Activated CD8-positive, alpha-beta T cell treated with anti-CD3 and anti-CD28 coated beads for 36 hours (primary cell): Measurements from ENCODE around the gene FAM43B. TPM values are rescaled to one million over a fixed set of nuclear protein-coding genes. Genes with fewer than 3 reads are reported as not detected.

Experiments used
- ATAC-seq: fragments of 200-7000 bp; cut with Tn5 transposase; one replicate; pipeline ENCODE4 v1.10.0; 2021; ENCODE audit warnings: mild to moderate bottlenecking, moderate library complexity
- CTCF ChIA-PET: fragments of 350-600 bp; sonication (Branson Sonifier 250); formaldehyde crosslinking; loops from one replicate; lab custom pipeline; 2021; ENCODE audit warnings: antibody characterized with exemption; lab: Charles Lee
- POLR2A ChIA-PET: fragments of 350-600 bp; sonication (Branson Sonifier 250); formaldehyde crosslinking; loops from one replicate; lab custom pipeline; 2021; ENCODE audit warnings: antibody characterized with exemption; lab: Charles Lee
- DNase-seq: peaks from one replicate; pipeline ENCODE4 v3.0.0-alpha.2; 2020
- H3K27ac Mint-ChIP-seq: one replicate; pipeline ENCODE4 v1.8.0; 2021; ENCODE audit warnings: mild to moderate bottlenecking, mixed read lengths
- H3K27me3 Mint-ChIP-seq: one replicate; pipeline ENCODE4 v1.8.0; 2021; ENCODE audit warnings: mixed read lengths
- H3K36me3 Mint-ChIP-seq: one replicate; pipeline ENCODE4 v1.8.0; 2021; ENCODE audit warnings: low read depth, mixed read lengths
- H3K4me1 Mint-ChIP-seq: one replicate; pipeline ENCODE4 v1.8.0; 2021; ENCODE audit warnings: low read depth, mixed read lengths
- H3K4me3 Mint-ChIP-seq: one replicate; pipeline ENCODE4 v1.8.0; 2021; ENCODE audit warnings: mild to moderate bottlenecking, moderate library complexity, mixed read lengths
- H3K9me3 Mint-ChIP-seq: one replicate; pipeline ENCODE4 v1.8.0; 2021; ENCODE audit warnings: mixed read lengths
- intact Hi-C: fragments of 100-400 bp; cut with micrococcal nuclease; formaldehyde crosslinking; loops from one replicate; pipeline ENCODE4 v1.10.0; 2022
- total RNA-seq, 2 experiments: library from RNA; stranded (reverse); gene quantifications; one replicate each; pipeline ENCODE4 v1.2.3, GENCODE V29; 2021
- TF ChIP-seq, protein P1 (sequence below): fragments of 200-600 bp; IDR thresholded peaks from one replicate; pipeline ENCODE4 v1.8.0; 2022; ENCODE audit warnings: antibody characterized with exemption, mild to moderate bottlenecking

The FAM43B gene
- total RNA-seq, 2 experiments from 2014 or later, result not detected

DNA sequence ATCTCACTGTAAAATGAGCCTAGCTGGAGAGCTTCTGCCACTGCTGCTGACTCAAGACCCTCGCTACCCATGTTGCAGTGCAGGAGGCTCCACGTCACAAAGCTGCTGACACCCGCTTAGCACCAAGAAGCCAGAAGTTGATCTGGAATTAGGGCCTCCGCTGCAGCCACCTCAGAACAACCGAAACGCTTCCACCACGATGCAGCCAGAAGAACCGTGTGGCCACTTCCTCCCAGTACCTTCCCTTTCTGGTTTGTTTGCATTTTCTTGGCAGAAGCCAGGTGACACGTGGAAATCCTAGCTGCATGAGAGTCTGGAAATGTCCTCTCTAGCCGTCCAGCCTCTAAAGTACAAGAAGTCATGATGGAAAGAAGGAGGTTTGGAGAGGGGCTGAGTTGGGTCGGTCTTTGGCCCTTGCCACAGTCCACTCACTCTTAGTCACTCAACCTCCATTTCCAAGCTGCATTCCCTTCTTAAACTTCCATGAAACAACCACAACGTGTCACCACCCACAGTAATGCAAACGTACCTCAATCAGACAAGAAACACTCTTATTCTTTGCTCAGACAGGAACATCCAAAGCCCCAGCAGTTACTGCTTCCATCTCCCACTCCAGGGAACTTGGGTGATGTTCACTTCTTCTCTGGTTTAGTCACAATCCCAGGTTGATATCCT is 26.5 kb downstream of the FAM43B start:
- DNase-seq, result no peak
- Mint-ChIP-seq H3K27ac (no peak overlapping the region), H3K4me3 (no peak overlapping the region), H3K27me3 (peaks cover 2% of the 10 kb centered on the region), H3K9me3 (no peaks in the 10 kb centered on the region), H3K4me1 (no peaks in the 10 kb centered on the region), H3K36me3 (no peaks in the 10 kb centered on the region)
- no peak for ATAC-seq
- intact Hi-C loops, result no loop called here
- TF ChIP-seq, protein P1, sequence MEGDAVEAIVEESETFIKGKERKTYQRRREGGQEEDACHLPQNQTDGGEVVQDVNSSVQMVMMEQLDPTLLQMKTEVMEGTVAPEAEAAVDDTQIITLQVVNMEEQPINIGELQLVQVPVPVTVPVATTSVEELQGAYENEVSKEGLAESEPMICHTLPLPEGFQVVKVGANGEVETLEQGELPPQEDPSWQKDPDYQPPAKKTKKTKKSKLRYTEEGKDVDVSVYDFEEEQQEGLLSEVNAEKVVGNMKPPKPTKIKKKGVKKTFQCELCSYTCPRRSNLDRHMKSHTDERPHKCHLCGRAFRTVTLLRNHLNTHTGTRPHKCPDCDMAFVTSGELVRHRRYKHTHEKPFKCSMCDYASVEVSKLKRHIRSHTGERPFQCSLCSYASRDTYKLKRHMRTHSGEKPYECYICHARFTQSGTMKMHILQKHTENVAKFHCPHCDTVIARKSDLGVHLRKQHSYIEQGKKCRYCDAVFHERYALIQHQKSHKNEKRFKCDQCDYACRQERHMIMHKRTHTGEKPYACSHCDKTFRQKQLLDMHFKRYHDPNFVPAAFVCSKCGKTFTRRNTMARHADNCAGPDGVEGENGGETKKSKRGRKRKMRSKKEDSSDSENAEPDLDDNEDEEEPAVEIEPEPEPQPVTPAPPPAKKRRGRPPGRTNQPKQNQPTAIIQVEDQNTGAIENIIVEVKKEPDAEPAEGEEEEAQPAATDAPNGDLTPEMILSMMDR, result no peak
- ChIA-PET CTCF (no interaction called here), POLR2A (no interaction called here)

DNA sequence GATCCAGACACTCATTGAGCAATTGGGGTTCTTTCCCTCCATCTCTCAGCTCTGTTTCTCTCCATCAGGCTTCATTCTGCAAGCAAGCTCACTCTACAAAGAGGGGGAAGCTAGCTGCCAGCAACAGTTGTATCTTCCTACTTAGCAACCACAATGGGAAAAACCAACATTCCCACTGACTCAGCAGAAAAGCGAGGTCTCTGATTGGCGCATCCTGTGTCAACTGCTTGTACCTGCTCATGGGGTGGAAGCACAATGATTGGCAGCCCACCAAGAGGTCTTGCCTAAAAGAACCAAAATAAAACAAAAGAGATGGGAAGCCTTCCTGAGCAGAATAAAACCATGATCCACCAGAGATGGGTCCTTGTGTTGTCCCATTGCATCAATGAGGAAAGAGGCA is 32.5 kb downstream of the FAM43B start:
- ChIA-PET CTCF (no interaction called here), POLR2A (no interaction called here)
- TF ChIP-seq, protein P1, result no peak
- DNase-seq, result no peak
- no peaks in the 10 kb centered on the region for H3K9me3 Mint-ChIP-seq
- H3K27ac Mint-ChIP-seq, result no peak overlapping the region
- no peaks in the 10 kb centered on the region for H3K4me1 Mint-ChIP-seq
- no peaks in the 10 kb centered on the region for H3K36me3 Mint-ChIP-seq
- H3K27me3 Mint-ChIP-seq, result peaks cover 31% of the 10 kb centered on the region
- no peak for ATAC-seq
- no peak overlapping the region for H3K4me3 Mint-ChIP-seq
- intact Hi-C loops, result no loop called here

DNA sequence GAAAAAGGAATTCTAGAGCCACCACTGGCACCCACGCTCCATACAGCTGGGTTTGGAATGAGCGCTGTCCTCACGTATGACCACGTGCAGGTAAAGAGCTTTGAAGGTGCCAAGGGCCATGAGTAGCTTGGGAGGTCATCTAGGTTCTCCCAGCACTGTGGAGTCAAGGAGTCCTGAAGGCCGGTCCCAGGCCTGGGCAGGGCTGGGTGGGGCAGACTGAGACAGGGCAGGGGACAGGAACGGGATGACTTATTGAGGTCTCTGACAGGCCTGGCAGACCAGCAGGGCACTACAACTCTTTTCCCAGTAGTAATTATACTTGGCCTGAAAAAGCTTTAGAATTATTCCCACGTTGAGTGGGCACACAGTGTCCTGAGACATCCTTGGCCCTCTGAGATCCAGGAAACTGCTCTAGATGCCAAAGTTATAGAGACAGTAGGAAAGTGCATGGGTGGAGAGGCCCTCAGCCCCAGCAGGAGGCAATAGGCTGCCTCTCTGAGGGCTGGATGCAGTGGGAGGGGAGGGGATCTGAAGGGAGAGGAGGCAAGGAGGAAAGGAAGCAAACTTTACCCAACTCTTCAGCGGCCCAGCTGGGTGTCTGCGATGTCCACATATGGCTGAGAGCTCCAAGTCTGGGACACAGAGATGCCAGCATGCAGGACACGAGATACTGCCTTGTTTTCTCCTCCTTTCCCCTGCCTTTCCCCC is 34.7 kb downstream of the FAM43B start:
- Mint-ChIP-seq H3K36me3 (no peaks in the 10 kb centered on the region), H3K4me3 (no peak overlapping the region), H3K4me1 (no peaks in the 10 kb centered on the region), H3K9me3 (no peaks in the 10 kb centered on the region), H3K27me3 (peaks cover 43% of the 10 kb centered on the region), H3K27ac (no peak overlapping the region)
- DNase-seq (no peak), ATAC-seq (no peak)
- ChIA-PET CTCF (no interaction called here), POLR2A (no interaction called here)
- intact Hi-C loops, result no loop called here
- TF ChIP-seq, protein P1, result no peak

DNA sequence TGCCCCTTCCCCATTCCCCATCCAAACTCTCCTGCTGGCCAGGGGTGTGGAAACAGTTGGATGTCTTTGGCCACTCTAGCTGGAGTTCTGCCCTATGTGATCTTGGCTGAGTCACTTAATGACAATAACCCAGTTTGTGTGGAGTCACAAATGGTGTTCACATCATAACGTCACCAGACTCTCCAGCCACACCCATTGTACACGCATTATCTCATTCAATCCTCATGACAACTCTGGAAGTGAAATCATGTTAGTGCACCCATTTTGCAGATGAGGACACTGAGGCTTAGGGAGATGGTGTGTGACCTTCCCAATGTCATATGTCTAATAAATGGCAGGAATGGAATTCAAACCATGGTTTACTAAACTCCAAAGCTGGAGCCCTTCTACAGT is 35.3 kb downstream of the FAM43B start:
- intact Hi-C loops, result no loop called here
- no peak overlapping the region for H3K4me3 Mint-ChIP-seq
- H3K4me1 Mint-ChIP-seq, result no peaks in the 10 kb centered on the region
- no peaks in the 10 kb centered on the region for H3K36me3 Mint-ChIP-seq
- ChIA-PET CTCF (no interaction called here), POLR2A (no interaction called here)
- no peak for ATAC-seq
- H3K9me3 Mint-ChIP-seq, result no peaks in the 10 kb centered on the region
- peaks cover 44% of the 10 kb centered on the region for H3K27me3 Mint-ChIP-seq
- TF ChIP-seq, protein P1, result no peak
- no peak overlapping the region for H3K27ac Mint-ChIP-seq
- DNase-seq, result no peak

DNA sequence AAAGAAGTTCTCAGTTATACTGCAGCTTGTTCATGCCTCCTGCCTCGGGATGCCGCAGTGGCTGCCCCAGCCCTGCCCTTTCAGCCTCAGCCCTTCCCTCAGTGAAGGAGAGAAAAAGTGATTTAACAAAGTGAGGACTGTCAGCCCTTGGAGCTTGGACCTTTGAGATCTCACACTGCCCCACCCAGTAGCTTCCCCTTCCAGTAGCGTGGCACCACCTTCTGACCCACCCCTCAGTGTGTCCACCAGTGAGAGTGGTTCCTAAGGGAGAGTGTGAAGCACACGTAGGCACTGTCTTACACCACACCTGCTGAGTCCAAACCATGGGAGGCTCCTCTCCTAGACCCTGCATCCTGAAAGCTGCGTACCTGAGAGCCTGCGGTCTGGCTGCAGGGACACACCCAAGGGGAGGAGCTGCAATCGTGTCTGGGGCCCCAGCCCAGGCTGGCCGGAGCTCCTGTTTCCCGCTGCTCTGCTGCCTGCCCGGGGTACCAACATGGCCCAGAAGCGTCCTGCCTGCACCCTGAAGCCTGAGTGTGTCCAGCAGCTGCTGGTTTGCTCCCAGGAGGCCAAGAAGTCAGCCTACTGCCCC is 36.4 kb downstream of the FAM43B start, which contains the start of gene CDA:
Gene CDA, plus strand, starts transcription at position 464 of the 592 bp plus-strand sequence. Its CDS starts 33 bp downstream, at position 497.
- peaks cover 43% of the 10 kb centered on the region for H3K27me3 Mint-ChIP-seq
- TF ChIP-seq, protein P1, result no peak
- CTCF ChIA-PET, result interaction anchor here (0.7 to 1.7 kb wide), 2 partner anchors 21 to 45 kb away, joined by 3 read pairs; no protein-coding TSS in a partner anchor
- no peaks in the 10 kb centered on the region for H3K36me3 Mint-ChIP-seq
- H3K4me3 Mint-ChIP-seq, result no peak within 1 kb of the TSS
- H3K4me1 Mint-ChIP-seq, result no peaks in the 10 kb centered on the region
- intact Hi-C loops, result no loop called here
- no peak within 1 kb of the TSS for H3K27ac Mint-ChIP-seq
- no peak for ATAC-seq
- DNase-seq, result no peak
- H3K9me3 Mint-ChIP-seq, result no peaks in the 10 kb centered on the region
- POLR2A ChIA-PET, result no interaction called here
